H9 (cell line): ENCODE results near the gene TBXAS1. TPM values are rescaled to one million over a fixed set of nuclear protein-coding genes. Genes with fewer than 3 reads are reported as not detected.

Source experiments
- DNase-seq: peaks from one replicate; pipeline ENCODE4 v3.0.0-alpha.2; 2017
- H2AFZ ChIP-seq: one replicate; pipeline ENCODE4 v1.6.1; 2013; ENCODE audit warnings: mild to moderate bottlenecking, low read length, control low read depth, moderate library complexity
- H2AK5ac ChIP-seq: 2 replicates; pipeline ENCODE4 v1.6.1; 2013; ENCODE audit warnings: low read length, control low read depth, mixed read lengths; ENCODE audit not compliant: insufficient read length
- H2BK120ac ChIP-seq: one replicate; pipeline ENCODE4 v1.6.1; 2013; ENCODE audit warnings: low read depth, mild to moderate bottlenecking, low read length, control low read depth, inconsistent platforms; ENCODE audit not compliant: poor library complexity, severe bottlenecking
- H2BK12ac ChIP-seq: 2 replicates; pipeline ENCODE4 v1.6.1; 2013; ENCODE audit warnings: low read length, control low read depth, mixed read lengths, low read depth; ENCODE audit not compliant: insufficient read length
- H2BK15ac ChIP-seq: 2 replicates; pipeline ENCODE4 v1.6.1; 2013; ENCODE audit warnings: low read depth, low read length, control low read depth
- H2BK20ac ChIP-seq: one replicate; pipeline ENCODE4 v1.6.1; 2013; ENCODE audit warnings: low read depth, mild to moderate bottlenecking, low read length, control low read depth, inconsistent platforms; ENCODE audit not compliant: poor library complexity, severe bottlenecking
- H2BK5ac ChIP-seq: 2 replicates; pipeline ENCODE4 v1.6.1; 2013; ENCODE audit warnings: low read length, control low read depth, mixed read lengths; ENCODE audit not compliant: insufficient read length
- H3K14ac ChIP-seq: 2 replicates; pipeline ENCODE4 v1.6.1; 2013; ENCODE audit warnings: low read length, control low read depth; ENCODE audit not compliant: insufficient read depth
- H3K18ac ChIP-seq: 2 replicates; pipeline ENCODE4 v1.6.1; 2013; ENCODE audit warnings: low read depth, mild to moderate bottlenecking, mixed read lengths, low read length, control low read depth; ENCODE audit not compliant: insufficient read length
- H3K23ac ChIP-seq: 2 replicates; pipeline ENCODE4 v1.6.1; 2013; ENCODE audit warnings: low read length, control low read depth, mixed read lengths, low read depth; ENCODE audit not compliant: insufficient read length
- H3K23me2 ChIP-seq: 2 replicates; pipeline ENCODE4 v1.6.1; 2013; ENCODE audit warnings: low read depth, mild to moderate bottlenecking, mixed read lengths, low read length, control low read depth; ENCODE audit not compliant: insufficient read length, poor library complexity, severe bottlenecking
- H3K27ac ChIP-seq: 2 replicates; pipeline ENCODE4 v1.5.1; 2013; ENCODE audit warnings: low read length, control low read depth, mixed read lengths, low read depth; ENCODE audit not compliant: insufficient read length
- H3K27me3 ChIP-seq: 2 replicates; pipeline ENCODE4 v1.6.1; 2013; ENCODE audit warnings: low read length, control low read depth, inconsistent platforms; ENCODE audit not compliant: insufficient read depth
- H3K4ac ChIP-seq: 2 replicates; pipeline ENCODE4 v1.6.1; 2013; ENCODE audit warnings: low read depth, mild to moderate bottlenecking, control low read depth, inconsistent platforms, low read length, moderate library complexity
- H3K4me1 ChIP-seq: 2 replicates; pipeline ENCODE4 v1.6.1; 2013; ENCODE audit warnings: low read length, control low read depth, inconsistent platforms; ENCODE audit not compliant: insufficient read depth
- H3K4me2 ChIP-seq: 2 replicates; pipeline ENCODE4 v1.6.1; 2013; ENCODE audit warnings: low read length, control low read depth, mixed read lengths; ENCODE audit not compliant: insufficient read length, insufficient read depth
- H3K56ac ChIP-seq: 2 replicates; pipeline ENCODE4 v1.6.1; 2013; ENCODE audit warnings: low read depth, mild to moderate bottlenecking, mixed read lengths, low read length, control low read depth; ENCODE audit not compliant: insufficient read length
- H3K79me1 ChIP-seq: 2 replicates; pipeline ENCODE4 v1.6.1; 2013; ENCODE audit warnings: low read depth, mild to moderate bottlenecking, moderate library complexity, low read length, control low read depth, inconsistent platforms; ENCODE audit not compliant: insufficient read depth, poor library complexity, severe bottlenecking
- H3K79me2 ChIP-seq: 2 replicates; pipeline ENCODE4 v1.6.1; 2013; ENCODE audit warnings: low read length, control low read depth, inconsistent platforms; ENCODE audit not compliant: insufficient read depth
- H3K9ac ChIP-seq: 2 replicates; pipeline ENCODE4 v1.6.1; 2013; ENCODE audit warnings: low read length, control low read depth, mixed read lengths; ENCODE audit not compliant: insufficient read length; ENCODE audit errors: extremely low read depth
- H3K9me3 ChIP-seq: one replicate; pipeline ENCODE4 v1.6.1; 2013; ENCODE audit warnings: low read depth, low read length, inconsistent platforms; ENCODE audit not compliant: control insufficient read depth
- H3T11ph ChIP-seq: one replicate; pipeline ENCODE4 v1.6.1; 2013; ENCODE audit warnings: mild to moderate bottlenecking, low read length, control low read depth, inconsistent platforms
- H4K20me1 ChIP-seq: one replicate; pipeline ENCODE4 v1.6.1; 2013; ENCODE audit not compliant: control insufficient read depth, insufficient read length, insufficient read depth
- H4K5ac ChIP-seq: 2 replicates; pipeline ENCODE4 v1.6.1; 2013; ENCODE audit warnings: low read depth, mild to moderate bottlenecking, mixed read lengths, low read length, control low read depth; ENCODE audit not compliant: insufficient read length
- H4K8ac ChIP-seq: replicated peaks from 2 replicates; pipeline ENCODE4 v1.6.1; 2013; ENCODE audit warnings: low read length, control low read depth, mixed read lengths, low read depth; ENCODE audit not compliant: insufficient read length
- H4K91ac ChIP-seq: 2 replicates; pipeline ENCODE4 v1.6.1; 2013; ENCODE audit warnings: low read depth, mild to moderate bottlenecking, moderate library complexity, mixed read lengths, low read length, control low read depth; ENCODE audit not compliant: insufficient read length
- H3K27ac Mint-ChIP-seq, 3 experiments: 2 replicates in 2 of 3; 3 replicates in 1 of 3; pipeline ENCODE4 v1.8.0; 2020 to 2021; ENCODE audit warnings: mixed read lengths in 3 of 3, mild to moderate bottlenecking in 1 of 3, moderate library complexity in 1 of 3
- H3K27me3 Mint-ChIP-seq: 2 replicates; pipeline ENCODE4 v1.8.0; 2021; ENCODE audit warnings: low read depth, mild to moderate bottlenecking, moderate library complexity, mixed read lengths
- H3K36me3 Mint-ChIP-seq, 3 experiments: 2 replicates in 2 of 3; 3 replicates in 1 of 3; pipeline ENCODE4 v1.8.0; 2020 to 2021; ENCODE audit warnings: low read depth in 3 of 3, mixed read lengths in 3 of 3; ENCODE audit not compliant: insufficient read depth in 1 of 3
- H3K4me1 Mint-ChIP-seq, 2 experiments: 2 replicates each; pipeline ENCODE4 v1.8.0; 2020; ENCODE audit warnings: mixed read lengths in 2 of 2
- H3K4me3 Mint-ChIP-seq, 2 experiments: 2 replicates in 1 of 2; 3 replicates in 1 of 2; pipeline ENCODE4 v1.8.0; 2020 to 2021; ENCODE audit warnings: mild to moderate bottlenecking in 2 of 2, mixed read lengths in 2 of 2, moderate library complexity in 1 of 2
- H3K9me3 Mint-ChIP-seq, 2 experiments: 2 replicates in 1 of 2; 3 replicates in 1 of 2; pipeline ENCODE4 v1.8.0; 2020; ENCODE audit warnings: mild to moderate bottlenecking in 2 of 2, mixed read lengths in 2 of 2, moderate library complexity in 1 of 2
- WGBS: extraction: QIAGEN DNeasy Blood & Tissue Kit; methylation state at CpG from one replicate; pipeline ENCODE4 v1.1.7; 2013; ENCODE audit warnings: missing lambda C conversion rate, low lambda C conversion rate, mixed read lengths; ENCODE audit not compliant: insufficient read length; ENCODE audit errors: extremely low coverage; 5-methylcytosine and 5-hydroxymethylcytosine counted together
- total RNA-seq: library from RNA; stranded (reverse); gene quantifications from 2 replicates; pipeline ENCODE4 v1.2.1, GENCODE V29; 2021
- TF ChIP-seq, protein P1 (sequence below): fragments of 200-600 bp; sonication (generic); conservative IDR thresholded peaks from 3 replicates; pipeline ENCODE4 v1.8.0; 2021; ENCODE audit warnings: antibody characterized with exemption, mild to moderate bottlenecking

Gene TBXAS1
- total RNA-seq, 1 experiment from 2014 or later: 0.39 TPM

DNA sequence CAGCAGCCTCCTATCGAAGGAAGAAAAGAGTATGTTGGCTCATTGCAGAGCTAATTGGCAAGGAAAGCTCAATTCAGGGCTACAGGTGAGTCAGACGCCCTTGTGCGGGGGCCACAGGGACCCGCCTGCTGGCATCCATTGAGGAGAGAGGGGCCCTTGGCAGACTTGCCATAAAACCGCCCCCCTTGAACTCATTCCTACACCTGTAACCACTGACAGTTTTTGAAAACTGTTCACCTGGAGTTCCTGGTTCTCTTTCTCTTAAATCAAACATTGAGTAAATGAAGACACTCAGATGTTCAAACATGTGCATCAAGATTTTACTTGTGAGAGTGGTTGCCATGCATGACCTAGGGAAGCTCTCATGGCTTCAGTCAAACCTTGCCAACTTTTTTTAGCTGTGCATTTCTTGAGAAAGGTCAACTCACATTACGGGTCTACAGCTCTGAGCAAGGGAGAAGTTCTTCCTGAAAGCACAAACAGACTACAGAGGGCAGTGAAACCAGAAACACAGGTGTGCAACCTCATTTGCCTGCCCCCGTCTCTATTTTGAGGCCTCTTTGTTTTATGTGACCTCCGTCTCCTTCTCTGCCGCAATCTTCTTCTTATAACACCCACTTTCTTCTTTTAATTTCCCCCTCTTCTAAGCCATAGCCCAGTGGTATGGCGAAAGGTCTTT, 87.8 kb downstream of the TBXAS1 start:
- Histone ChIP-seq H3K79me2 (no peaks in the 10 kb centered on the region), H2AFZ (no peak overlapping the region), H3K14ac (no peak overlapping the region), H3K9ac (no peak overlapping the region), H3K79me1 (no peaks in the 10 kb centered on the region), H2BK120ac (no peak overlapping the region), H4K8ac (no peak overlapping the region), H4K91ac (no peak overlapping the region), H3K4me2 (no peak overlapping the region), H3K4ac (no peak overlapping the region), H2AK5ac (no peak overlapping the region), H2BK5ac (no peak overlapping the region), H4K5ac (no peak overlapping the region), H2BK15ac (no peak overlapping the region), H3K18ac (no peak overlapping the region), H3K4me1 (no peaks in the 10 kb centered on the region), H3K23me2 (no peaks in the 10 kb centered on the region), H3K27me3 (no peaks in the 10 kb centered on the region), H3K23ac (no peak overlapping the region), H2BK20ac (no peak overlapping the region), H3K27ac (no peak overlapping the region), H3K9me3 (no peaks in the 10 kb centered on the region), H2BK12ac (no peak overlapping the region), H3K56ac (no peak overlapping the region), H3T11ph (no peak overlapping the region), H4K20me1 (no peaks in the 10 kb centered on the region)
- H3K27ac Mint-ChIP-seq: no peak overlapping the region
- DNase-seq: no peak
- H3K4me1 Mint-ChIP-seq: peaks cover 4 to 9% of the 10 kb centered on the region in 2 experiments; a peak in 2 of 4 replicates
- no CpG with 5 or more reads among the region's 10 CpGs for WGBS
- H3K9me3 Mint-ChIP-seq: no peaks in the 10 kb centered on the region
- TF ChIP-seq, protein P1, sequence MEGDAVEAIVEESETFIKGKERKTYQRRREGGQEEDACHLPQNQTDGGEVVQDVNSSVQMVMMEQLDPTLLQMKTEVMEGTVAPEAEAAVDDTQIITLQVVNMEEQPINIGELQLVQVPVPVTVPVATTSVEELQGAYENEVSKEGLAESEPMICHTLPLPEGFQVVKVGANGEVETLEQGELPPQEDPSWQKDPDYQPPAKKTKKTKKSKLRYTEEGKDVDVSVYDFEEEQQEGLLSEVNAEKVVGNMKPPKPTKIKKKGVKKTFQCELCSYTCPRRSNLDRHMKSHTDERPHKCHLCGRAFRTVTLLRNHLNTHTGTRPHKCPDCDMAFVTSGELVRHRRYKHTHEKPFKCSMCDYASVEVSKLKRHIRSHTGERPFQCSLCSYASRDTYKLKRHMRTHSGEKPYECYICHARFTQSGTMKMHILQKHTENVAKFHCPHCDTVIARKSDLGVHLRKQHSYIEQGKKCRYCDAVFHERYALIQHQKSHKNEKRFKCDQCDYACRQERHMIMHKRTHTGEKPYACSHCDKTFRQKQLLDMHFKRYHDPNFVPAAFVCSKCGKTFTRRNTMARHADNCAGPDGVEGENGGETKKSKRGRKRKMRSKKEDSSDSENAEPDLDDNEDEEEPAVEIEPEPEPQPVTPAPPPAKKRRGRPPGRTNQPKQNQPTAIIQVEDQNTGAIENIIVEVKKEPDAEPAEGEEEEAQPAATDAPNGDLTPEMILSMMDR: no peak
- H3K27me3 Mint-ChIP-seq: no peaks in the 10 kb centered on the region; the same call in 1 of the 2 replicates
- no peaks in the 10 kb centered on the region for H3K36me3 Mint-ChIP-seq
- H3K4me3 Mint-ChIP-seq: no peak overlapping the region
